Measurements from ENCODE around the gene QRICH1. TPM values are rescaled to one million over a fixed set of nuclear protein-coding genes. Genes with fewer than 3 reads are reported as not detected.

Gene QRICH1
- total RNA-seq, 2 donors from 2014 or later = 59.8 to 76.0 TPM

- Histone ChIP-seq H3K4me3 (no peak overlapping the region), H3K27ac (no peak overlapping the region), H3K9me3 (no peaks in the 10 kb centered on the region), H3K4me1 (no peaks in the 10 kb centered on the region), H3K9ac (ENCODE audit: low read depth in 2 of 2, low read length in 2 of 2) (no peak overlapping the region), H3K36me3 (peaks cover 12% of the 10 kb centered on the region), H3K27me3 (no peaks in the 10 kb centered on the region)
- intact Hi-C loops (cut with DNase I) = loop anchor here (10.0 kb wide), 1 partner anchor 115 kb away; the partner anchor contains the start of gene QRICH1
- TF ChIP-seq, protein P1, sequence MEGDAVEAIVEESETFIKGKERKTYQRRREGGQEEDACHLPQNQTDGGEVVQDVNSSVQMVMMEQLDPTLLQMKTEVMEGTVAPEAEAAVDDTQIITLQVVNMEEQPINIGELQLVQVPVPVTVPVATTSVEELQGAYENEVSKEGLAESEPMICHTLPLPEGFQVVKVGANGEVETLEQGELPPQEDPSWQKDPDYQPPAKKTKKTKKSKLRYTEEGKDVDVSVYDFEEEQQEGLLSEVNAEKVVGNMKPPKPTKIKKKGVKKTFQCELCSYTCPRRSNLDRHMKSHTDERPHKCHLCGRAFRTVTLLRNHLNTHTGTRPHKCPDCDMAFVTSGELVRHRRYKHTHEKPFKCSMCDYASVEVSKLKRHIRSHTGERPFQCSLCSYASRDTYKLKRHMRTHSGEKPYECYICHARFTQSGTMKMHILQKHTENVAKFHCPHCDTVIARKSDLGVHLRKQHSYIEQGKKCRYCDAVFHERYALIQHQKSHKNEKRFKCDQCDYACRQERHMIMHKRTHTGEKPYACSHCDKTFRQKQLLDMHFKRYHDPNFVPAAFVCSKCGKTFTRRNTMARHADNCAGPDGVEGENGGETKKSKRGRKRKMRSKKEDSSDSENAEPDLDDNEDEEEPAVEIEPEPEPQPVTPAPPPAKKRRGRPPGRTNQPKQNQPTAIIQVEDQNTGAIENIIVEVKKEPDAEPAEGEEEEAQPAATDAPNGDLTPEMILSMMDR (IDR thresholded peaks at IDR 0.05) = no peak
- DNase-seq = no peak
Measured at GRCh38 chr3:48980295-48980694, 113.6 kb downstream of the QRICH1 start.

Small RNAs within 50 kb of the gene (microRNA-seq; reads per million reads assigned to microRNA genes)
- 15,991 reads per million, percentile 95 among the genes with 10 or more reads in this experiment for gene MIR191
- gene MIR425 = 6,646 reads per million, percentile 92 among the genes with 10 or more reads in this experiment
- not detected for gene MIR6890

Other genes with a start within 250 kb of the QRICH1 start
- 100 to 1,000 TPM in 1 of 2 donors, 10 to 100 TPM in 1; 66.8 to 117 TPM for gene PRKAR2A, start 246.2 kb downstream of the QRICH1 start, total RNA-seq
- 10 to 100 TPM; 28.6 to 31.5 TPM for gene SLC25A20, start 195.2 kb downstream of the QRICH1 start, total RNA-seq
- 10 to 100 TPM; 55.6 to 77.4 TPM for gene ARIH2, start 175.2 kb downstream of the QRICH1 start, total RNA-seq
- 10 to 100 TPM; 34.9 to 73.9 TPM for gene P4HTM, start 103.8 kb downstream of the QRICH1 start, total RNA-seq
- 100 to 1,000 TPM in 1 of 2 donors, 10 to 100 TPM in 1; 92.3 to 150 TPM for gene WDR6, start 86.7 kb downstream of the QRICH1 start, total RNA-seq
- gene DALRD3, start 75.5 kb downstream of the QRICH1 start, total RNA-seq = 10 to 100 TPM; 22.0 to 23.5 TPM
- 10 to 100 TPM; 62.2 to 98.4 TPM for gene NDUFAF3, start 72.0 kb downstream of the QRICH1 start, total RNA-seq
- gene IMPDH2, start 64.7 kb downstream of the QRICH1 start, total RNA-seq = 100 to 1,000 TPM; 126 to 249 TPM
- 100 to 1,000 TPM; 371 to 374 TPM for gene QARS1, start 10.7 kb upstream of the QRICH1 start, total RNA-seq
- 10 to 100 TPM; 59.1 to 81.0 TPM for gene USP19, start 26.8 kb upstream of the QRICH1 start, total RNA-seq
- 100 to 1,000 TPM in 1 of 2 donors, 10 to 100 TPM in 1; 83.5 to 112 TPM for gene LAMB2, start 39.0 kb upstream of the QRICH1 start, total RNA-seq
- gene CCDC71, start 72.3 kb upstream of the QRICH1 start, total RNA-seq = 10 to 100 TPM; 17.8 to 22.6 TPM
- gene KLHDC8B, start 77.5 kb upstream of the QRICH1 start, total RNA-seq = 1 to 10 TPM; 5.1 to 9.4 TPM
- 1 to 10 TPM; 3.1 to 4.2 TPM for gene C3orf62, start 183.2 kb upstream of the QRICH1 start, total RNA-seq
- gene USP4, start 246.0 kb upstream of the QRICH1 start, total RNA-seq = 10 to 100 TPM; 40.5 to 43.9 TPM